ENCODE data around the gene SLC2A9.

DNA sequence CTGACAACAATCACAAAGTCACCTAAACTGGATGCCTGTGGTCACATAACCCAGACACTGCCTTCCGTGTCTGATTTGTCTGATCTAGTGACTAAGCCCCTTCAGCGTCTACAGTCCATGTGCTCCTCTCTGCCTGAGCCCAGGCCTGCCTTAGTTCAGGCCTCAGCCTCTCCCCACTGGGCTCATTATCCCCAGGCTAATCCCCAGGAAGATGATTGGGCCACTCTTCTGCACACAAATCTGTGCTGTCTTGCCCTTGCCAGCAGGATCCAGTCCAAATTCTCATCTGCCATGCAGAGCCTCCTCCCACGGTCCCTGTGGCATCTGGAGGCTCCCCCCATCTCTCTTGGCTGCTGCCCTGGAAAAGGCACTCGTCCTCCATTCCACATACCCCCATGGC lies 96.5 kb downstream of the SLC2A9 start:
- TF ChIP-seq POLR2A (IDR thresholded peaks at IDR 0.05; ENCODE audit: low read length) (no peak), GATA1 (IDR thresholded peaks at IDR 0.05; ENCODE audit: low read depth, low read length) (no peak)

Data from erythroblast (primary cell).